ENCODE data around the gene LETM1.

GRCh38 chr4:1762264-1763010, 93.5 kb downstream of the LETM1 start:
- TF ChIP-seq, protein P1, sequence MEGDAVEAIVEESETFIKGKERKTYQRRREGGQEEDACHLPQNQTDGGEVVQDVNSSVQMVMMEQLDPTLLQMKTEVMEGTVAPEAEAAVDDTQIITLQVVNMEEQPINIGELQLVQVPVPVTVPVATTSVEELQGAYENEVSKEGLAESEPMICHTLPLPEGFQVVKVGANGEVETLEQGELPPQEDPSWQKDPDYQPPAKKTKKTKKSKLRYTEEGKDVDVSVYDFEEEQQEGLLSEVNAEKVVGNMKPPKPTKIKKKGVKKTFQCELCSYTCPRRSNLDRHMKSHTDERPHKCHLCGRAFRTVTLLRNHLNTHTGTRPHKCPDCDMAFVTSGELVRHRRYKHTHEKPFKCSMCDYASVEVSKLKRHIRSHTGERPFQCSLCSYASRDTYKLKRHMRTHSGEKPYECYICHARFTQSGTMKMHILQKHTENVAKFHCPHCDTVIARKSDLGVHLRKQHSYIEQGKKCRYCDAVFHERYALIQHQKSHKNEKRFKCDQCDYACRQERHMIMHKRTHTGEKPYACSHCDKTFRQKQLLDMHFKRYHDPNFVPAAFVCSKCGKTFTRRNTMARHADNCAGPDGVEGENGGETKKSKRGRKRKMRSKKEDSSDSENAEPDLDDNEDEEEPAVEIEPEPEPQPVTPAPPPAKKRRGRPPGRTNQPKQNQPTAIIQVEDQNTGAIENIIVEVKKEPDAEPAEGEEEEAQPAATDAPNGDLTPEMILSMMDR (IDR thresholded peaks at IDR 0.05; ENCODE audit: poor library complexity) = no peak
- no peak for TF ChIP-seq EZH2 (IDR thresholded peaks at IDR 0.05; ENCODE audit: borderline replicate concordance)
- TF ChIP-seq EZH2phosphoT487 (IDR thresholded peaks at IDR 0.05; ENCODE audit: low read depth, severe bottlenecking, unreplicated experiment) = no peak
